HL-60 (cell line): ENCODE data around the gene AQP12B.

Experiments used
- DNase-seq, 2 experiments: peaks; one replicate each; pipeline ENCODE4 v3.0.0-alpha.2; 2010 to 2020; ENCODE audit warnings: low read depth in 1 of 2, low spot score in 1 of 2
- H3K27ac ChIP-seq: fragments of 250-450 bp; sonication (Bioruptor Pico); replicated peaks from 2 replicates; pipeline ENCODE4 v1.5.1; 2020; ENCODE audit warnings: mild to moderate bottlenecking, moderate library complexity
- H3K27me3 ChIP-seq: fragments of 250-450 bp; sonication (Bioruptor Pico); 2 replicates; pipeline ENCODE4 v1.5.1; 2021; ENCODE audit warnings: mild to moderate bottlenecking, moderate library complexity; ENCODE audit not compliant: insufficient read depth, poor library complexity, severe bottlenecking
- H3K4me3 ChIP-seq: replicated peaks from 2 replicates; pipeline ENCODE4 v1.5.1; 2011; ENCODE audit warnings: mild to moderate bottlenecking, control low read depth, low read length; ENCODE audit not compliant: insufficient read depth
- GABPA ChIP-seq: IDR thresholded peaks from 2 replicates; pipeline ENCODE4 v1.6.1; 2012; ENCODE audit warnings: low read depth
- POLR2AphosphoS5 ChIP-seq: IDR thresholded peaks from 2 replicates; pipeline ENCODE4 v1.6.1; 2012; ENCODE audit warnings: low read depth
- SPI1 ChIP-seq: IDR thresholded peaks from 2 replicates; pipeline ENCODE4 v1.6.1; 2012; ENCODE audit warnings: low read depth, mild to moderate bottlenecking, borderline replicate concordance
- TF ChIP-seq, protein P1 (sequence below): IDR thresholded peaks from one replicate; pipeline ENCODE4 v1.5.1; 2011; ENCODE audit warnings: low read length, control low read depth, inconsistent platforms; ENCODE audit not compliant: insufficient read depth
- TF ChIP-seq, protein P2 (sequence below): IDR thresholded peaks from 2 replicates; pipeline ENCODE4 v1.6.1; 2012; ENCODE audit warnings: low read depth; ENCODE audit not compliant: insufficient replicate concordance

AQP12B gene

DNA sequence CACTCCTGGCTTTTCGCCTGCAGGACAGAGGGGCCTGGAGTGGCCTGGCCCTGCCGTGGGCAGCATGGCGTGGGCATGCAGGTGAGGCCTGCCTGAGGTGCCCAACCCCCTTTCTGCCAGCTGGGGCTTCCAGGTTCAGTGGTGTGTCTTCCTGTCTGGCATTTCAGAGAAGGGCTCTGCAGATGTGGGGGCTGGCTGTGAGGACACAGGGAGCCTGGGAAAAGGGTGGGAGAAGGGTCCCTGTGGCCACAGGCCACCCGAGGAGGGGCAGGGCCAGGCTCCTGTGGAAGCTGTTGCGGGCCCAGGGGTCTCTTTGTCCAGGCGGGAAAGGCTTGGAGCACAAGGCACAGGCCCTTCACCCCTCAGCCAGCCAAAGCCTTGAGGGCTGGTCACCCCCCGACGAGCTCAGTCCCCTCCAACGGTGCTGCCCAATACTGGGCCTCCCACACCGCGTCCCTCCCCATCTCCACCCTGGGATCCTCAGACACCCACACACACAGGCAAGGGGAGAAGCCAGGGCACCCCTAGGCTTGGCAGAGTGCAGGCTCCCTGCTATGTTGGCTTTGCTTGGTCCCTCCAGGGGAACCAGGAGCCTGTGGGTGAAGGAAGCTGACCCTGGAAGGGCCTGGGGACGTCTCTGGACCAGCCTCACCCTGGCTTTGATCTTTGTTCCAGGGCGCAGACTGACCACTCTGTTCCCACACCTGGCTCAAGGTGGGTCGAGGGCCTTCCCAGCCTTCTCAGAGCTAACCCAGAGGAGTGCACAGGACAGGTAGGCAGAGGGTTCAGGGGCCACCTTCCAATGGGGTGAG lies 5.3 kb upstream of the AQP12B start:
- no peak for DNase-seq
- TF ChIP-seq SPI1 (no peak), POLR2AphosphoS5 (no peak), GABPA (no peak)
- TF ChIP-seq, protein P1, sequence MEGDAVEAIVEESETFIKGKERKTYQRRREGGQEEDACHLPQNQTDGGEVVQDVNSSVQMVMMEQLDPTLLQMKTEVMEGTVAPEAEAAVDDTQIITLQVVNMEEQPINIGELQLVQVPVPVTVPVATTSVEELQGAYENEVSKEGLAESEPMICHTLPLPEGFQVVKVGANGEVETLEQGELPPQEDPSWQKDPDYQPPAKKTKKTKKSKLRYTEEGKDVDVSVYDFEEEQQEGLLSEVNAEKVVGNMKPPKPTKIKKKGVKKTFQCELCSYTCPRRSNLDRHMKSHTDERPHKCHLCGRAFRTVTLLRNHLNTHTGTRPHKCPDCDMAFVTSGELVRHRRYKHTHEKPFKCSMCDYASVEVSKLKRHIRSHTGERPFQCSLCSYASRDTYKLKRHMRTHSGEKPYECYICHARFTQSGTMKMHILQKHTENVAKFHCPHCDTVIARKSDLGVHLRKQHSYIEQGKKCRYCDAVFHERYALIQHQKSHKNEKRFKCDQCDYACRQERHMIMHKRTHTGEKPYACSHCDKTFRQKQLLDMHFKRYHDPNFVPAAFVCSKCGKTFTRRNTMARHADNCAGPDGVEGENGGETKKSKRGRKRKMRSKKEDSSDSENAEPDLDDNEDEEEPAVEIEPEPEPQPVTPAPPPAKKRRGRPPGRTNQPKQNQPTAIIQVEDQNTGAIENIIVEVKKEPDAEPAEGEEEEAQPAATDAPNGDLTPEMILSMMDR, result no peak
- TF ChIP-seq, protein P2, sequence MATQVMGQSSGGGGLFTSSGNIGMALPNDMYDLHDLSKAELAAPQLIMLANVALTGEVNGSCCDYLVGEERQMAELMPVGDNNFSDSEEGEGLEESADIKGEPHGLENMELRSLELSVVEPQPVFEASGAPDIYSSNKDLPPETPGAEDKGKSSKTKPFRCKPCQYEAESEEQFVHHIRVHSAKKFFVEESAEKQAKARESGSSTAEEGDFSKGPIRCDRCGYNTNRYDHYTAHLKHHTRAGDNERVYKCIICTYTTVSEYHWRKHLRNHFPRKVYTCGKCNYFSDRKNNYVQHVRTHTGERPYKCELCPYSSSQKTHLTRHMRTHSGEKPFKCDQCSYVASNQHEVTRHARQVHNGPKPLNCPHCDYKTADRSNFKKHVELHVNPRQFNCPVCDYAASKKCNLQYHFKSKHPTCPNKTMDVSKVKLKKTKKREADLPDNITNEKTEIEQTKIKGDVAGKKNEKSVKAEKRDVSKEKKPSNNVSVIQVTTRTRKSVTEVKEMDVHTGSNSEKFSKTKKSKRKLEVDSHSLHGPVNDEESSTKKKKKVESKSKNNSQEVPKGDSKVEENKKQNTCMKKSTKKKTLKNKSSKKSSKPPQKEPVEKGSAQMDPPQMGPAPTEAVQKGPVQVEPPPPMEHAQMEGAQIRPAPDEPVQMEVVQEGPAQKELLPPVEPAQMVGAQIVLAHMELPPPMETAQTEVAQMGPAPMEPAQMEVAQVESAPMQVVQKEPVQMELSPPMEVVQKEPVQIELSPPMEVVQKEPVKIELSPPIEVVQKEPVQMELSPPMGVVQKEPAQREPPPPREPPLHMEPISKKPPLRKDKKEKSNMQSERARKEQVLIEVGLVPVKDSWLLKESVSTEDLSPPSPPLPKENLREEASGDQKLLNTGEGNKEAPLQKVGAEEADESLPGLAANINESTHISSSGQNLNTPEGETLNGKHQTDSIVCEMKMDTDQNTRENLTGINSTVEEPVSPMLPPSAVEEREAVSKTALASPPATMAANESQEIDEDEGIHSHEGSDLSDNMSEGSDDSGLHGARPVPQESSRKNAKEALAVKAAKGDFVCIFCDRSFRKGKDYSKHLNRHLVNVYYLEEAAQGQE, result no peak
- H3K27me3 ChIP-seq, result no peaks in the 10 kb centered on the region
- H3K27ac ChIP-seq, result no peak overlapping the region
- H3K4me3 ChIP-seq, result no peak overlapping the region

DNA sequence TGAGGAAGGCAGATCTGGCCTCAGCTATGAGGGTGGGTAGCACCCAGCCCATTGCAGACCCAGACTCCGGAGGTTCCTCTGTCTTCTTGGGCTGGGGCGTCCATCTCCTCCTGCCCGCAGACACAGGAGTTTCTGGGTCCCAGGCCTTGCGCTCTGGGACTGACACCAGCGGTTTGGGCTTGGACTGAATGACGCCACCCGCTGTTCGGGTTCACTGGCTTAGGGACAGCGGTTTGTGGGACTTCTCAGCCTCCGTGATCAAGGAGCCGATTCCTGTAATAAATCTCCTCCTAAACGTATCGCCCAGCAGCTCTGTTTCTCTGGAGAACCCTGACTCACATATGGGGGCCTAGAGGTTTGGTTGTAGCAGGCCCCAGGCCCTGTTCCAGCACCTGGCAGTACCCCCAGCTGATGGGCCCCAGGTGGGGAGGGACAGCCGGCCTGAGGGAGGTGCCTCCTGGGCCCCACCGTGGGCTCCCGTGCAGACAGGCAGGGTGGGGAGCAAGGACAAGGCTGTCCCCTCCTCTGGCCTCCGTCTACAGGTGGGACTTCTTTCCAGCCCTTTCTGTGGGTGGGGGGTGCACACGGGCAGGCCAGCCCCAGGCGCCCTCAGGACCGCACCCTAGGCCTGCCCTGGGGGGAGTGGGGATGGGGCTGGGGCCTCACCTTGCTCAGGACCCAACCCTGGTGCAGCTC lies 4.5 kb upstream of the AQP12B start:
- no peak for TF ChIP-seq SPI1
- TF ChIP-seq, protein P1, result no peak
- TF ChIP-seq, protein P2, result no peak
- no peak for DNase-seq
- no peak overlapping the region for H3K27ac ChIP-seq
- H3K4me3 ChIP-seq, result no peak overlapping the region
- no peaks in the 10 kb centered on the region for H3K27me3 ChIP-seq

DNA sequence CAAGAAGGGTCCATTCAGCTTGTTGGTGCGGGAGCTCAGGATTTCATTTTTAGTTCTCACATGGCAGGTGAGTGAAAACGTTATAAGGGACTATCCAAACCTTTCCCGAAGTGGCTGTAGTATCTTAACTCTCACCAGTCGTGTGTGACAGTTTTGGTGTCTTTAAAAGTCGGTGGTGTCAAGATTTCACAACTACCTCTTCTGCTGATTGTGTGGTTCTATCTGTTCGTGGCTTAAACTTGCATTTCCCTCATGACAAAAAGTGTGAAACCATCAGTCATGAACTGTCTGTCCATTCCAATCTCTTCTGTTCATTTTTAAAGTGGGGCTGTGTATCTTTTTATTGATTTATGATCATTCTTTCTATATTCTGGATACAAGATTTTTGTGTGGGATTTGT lies 3.8 kb upstream of the AQP12B start:
- Histone ChIP-seq H3K27ac (no peak overlapping the region), H3K4me3 (no peak overlapping the region), H3K27me3 (no peaks in the 10 kb centered on the region)
- DNase-seq, result peak in 1 of 2 experiments; percentile 12
- TF ChIP-seq SPI1, result no peak
- TF ChIP-seq, protein P2, result no peak
- TF ChIP-seq POLR2AphosphoS5, result no peak
- TF ChIP-seq, protein P1, result no peak
- TF ChIP-seq GABPA, result no peak
